AG04449 (cell line): ENCODE data around the gene KRT12.

Experiments used
- CTCF ChIA-PET: fragments of 350-600 bp; formaldehyde crosslinking; extraction: SDS; loops from one replicate; lab custom pipeline; 2021; ENCODE audit warnings: antibody characterized with exemption; lab: Yijun Ruan, JAX
- POLR2A ChIA-PET: fragments of 400-600, 350-600 bp; formaldehyde crosslinking; extraction: SDS; loops from one replicate; lab custom pipeline; 2020; ENCODE audit warnings: antibody characterized with exemption, inconsistent platforms; lab: Yijun Ruan, JAX
- DNase-seq: peaks from one replicate; pipeline ENCODE4 v3.0.0-alpha.2; 2010; ENCODE audit warnings: low read depth, low spot score
- H3K4me3 ChIP-seq: 2 replicates; pipeline ENCODE4 v1.5.1; 2011; ENCODE audit warnings: low read depth, mild to moderate bottlenecking, control low read depth, low read length
- TF ChIP-seq, protein P1 (sequence below): IDR thresholded peaks from one replicate; pipeline ENCODE4 v1.5.1; 2011; ENCODE audit warnings: mild to moderate bottlenecking, moderate library complexity, low read length, control low read depth, inconsistent platforms; ENCODE audit not compliant: insufficient read depth; ENCODE audit errors: missing control alignments

The KRT12 gene

DNA sequence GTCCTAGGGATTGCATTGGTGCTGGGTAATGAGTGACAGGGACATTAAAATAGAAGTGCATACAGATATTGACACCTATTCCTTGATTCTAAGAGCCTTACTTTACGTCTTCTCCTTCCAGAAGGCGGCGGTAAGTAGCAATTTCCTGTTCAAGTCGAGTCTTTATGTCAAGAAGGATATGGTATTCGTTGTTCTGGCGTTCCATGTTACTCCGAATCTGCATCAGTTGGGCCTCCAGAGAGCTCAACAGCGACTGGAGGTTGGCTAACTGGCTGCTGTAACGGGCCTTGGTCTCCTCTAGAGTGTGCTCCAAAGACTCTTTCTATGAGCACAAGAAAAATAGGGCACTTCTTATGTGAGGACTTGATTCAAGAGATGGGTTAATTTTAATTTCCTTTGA, 11.0 kb upstream of the KRT12 start:
- TF ChIP-seq, protein P1, sequence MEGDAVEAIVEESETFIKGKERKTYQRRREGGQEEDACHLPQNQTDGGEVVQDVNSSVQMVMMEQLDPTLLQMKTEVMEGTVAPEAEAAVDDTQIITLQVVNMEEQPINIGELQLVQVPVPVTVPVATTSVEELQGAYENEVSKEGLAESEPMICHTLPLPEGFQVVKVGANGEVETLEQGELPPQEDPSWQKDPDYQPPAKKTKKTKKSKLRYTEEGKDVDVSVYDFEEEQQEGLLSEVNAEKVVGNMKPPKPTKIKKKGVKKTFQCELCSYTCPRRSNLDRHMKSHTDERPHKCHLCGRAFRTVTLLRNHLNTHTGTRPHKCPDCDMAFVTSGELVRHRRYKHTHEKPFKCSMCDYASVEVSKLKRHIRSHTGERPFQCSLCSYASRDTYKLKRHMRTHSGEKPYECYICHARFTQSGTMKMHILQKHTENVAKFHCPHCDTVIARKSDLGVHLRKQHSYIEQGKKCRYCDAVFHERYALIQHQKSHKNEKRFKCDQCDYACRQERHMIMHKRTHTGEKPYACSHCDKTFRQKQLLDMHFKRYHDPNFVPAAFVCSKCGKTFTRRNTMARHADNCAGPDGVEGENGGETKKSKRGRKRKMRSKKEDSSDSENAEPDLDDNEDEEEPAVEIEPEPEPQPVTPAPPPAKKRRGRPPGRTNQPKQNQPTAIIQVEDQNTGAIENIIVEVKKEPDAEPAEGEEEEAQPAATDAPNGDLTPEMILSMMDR = no peak
- CTCF ChIA-PET = interaction anchor here (1.0 to 1.5 kb wide), 2 partner anchors 671 to 785 kb away, joined by 3 to 8 read pairs; no protein-coding TSS in a partner anchor
- no peak overlapping the region for H3K4me3 ChIP-seq
- POLR2A ChIA-PET = no interaction called here
- DNase-seq = no peak

DNA sequence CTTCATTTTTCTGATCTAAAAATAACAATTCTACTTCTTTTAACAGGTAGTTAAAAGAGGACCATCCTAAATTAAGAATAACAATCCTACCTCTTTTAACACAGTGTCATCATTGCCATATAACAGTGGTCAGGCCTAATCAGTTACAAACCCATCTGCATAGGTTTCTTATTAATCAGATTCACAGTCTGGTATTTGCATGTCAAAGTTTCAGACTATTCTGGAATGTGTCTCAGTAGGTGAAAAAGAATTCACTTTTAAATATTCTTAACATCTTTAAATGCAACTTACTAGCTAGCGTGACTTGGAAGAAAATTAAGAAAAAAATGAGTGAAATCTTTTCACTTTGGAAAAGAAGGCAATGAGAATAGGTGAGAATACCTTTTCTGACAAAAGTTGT, 6.8 kb upstream of the KRT12 start:
- no peak for DNase-seq
- ChIA-PET CTCF (interaction anchor here (0.6 to 2.2 kb wide), 11 partner anchors 11 to 792 kb away, joined by 3 to 9 read pairs (median 5); partner anchors contain the start of gene KRT20), POLR2A (no interaction called here)
- TF ChIP-seq, protein P1 = no peak
- H3K4me3 ChIP-seq = no peak overlapping the region

- no peak overlapping the region for H3K4me3 ChIP-seq
- POLR2A ChIA-PET = no interaction called here
- TF ChIP-seq, protein P1 = no peak
- CTCF ChIA-PET = interaction anchor here (0.6 to 2.2 kb wide), 10 partner anchors 11 to 792 kb away, joined by 3 to 9 read pairs (median 5); partner anchors contain the start of gene KRT20
- DNase-seq = no peak
Measured at GRCh38 chr17:40873255-40873654, 6.2 kb upstream of the KRT12 start.

DNA sequence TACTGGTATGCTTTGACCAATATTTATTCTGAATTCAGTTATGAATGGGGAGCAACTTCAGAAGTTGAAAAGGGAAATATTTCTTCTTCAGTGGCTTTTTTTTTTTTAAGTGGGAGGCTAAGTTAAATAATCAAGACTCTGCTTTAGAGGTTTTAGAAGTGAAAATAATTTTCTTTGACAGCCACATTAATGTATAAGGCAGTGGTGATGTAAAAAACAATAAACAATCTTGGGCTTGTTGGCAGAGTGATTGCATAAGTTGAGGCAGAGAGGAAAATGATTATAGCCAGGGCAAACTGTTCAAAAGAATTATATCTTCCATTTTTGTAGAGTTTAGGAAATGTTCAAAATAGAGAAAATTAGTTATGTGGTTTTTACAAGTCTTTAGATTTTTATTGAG, 5.4 kb upstream of the KRT12 start:
- POLR2A ChIA-PET = no interaction called here
- TF ChIP-seq, protein P1 = no peak
- CTCF ChIA-PET = interaction anchor here (2.1 to 2.2 kb wide), 3 partner anchors 10 to 793 kb away, joined by 6 to 10 read pairs (median 6); no protein-coding TSS in a partner anchor
- DNase-seq = no peak
- no peak overlapping the region for H3K4me3 ChIP-seq

GRCh38 chr17:40871316-40871715, 4.3 kb upstream of the KRT12 start:
- no peak for DNase-seq
- CTCF ChIA-PET = interaction anchor here (1.1 to 2.2 kb wide), 9 partner anchors 9 to 794 kb away, joined by 3 to 10 read pairs (median 6); no protein-coding TSS in a partner anchor
- POLR2A ChIA-PET = no interaction called here
- H3K4me3 ChIP-seq = no peak overlapping the region
- TF ChIP-seq, protein P1 = no peak

- TF ChIP-seq, protein P1 = no peak
- DNase-seq = no peak
- ChIA-PET POLR2A (no interaction called here), CTCF (interaction anchor here (1.1 to 2.2 kb wide), 4 partner anchors 14 to 793 kb away, joined by 4 to 6 read pairs (median 6); no protein-coding TSS in a partner anchor)
- H3K4me3 ChIP-seq = no peak overlapping the region
Measured at GRCh38 chr17:40870136-40870535, 3.1 kb upstream of the KRT12 start.
